Measurements from ENCODE around the gene MMP2. TPM values are rescaled to one million over a fixed set of nuclear protein-coding genes. Genes with fewer than 3 reads are reported as not detected.

Gene MMP2
- total RNA-seq, 6 experiments from 2014 or later: 4.8 to 13.2 (median 6.7) TPM

DNA sequence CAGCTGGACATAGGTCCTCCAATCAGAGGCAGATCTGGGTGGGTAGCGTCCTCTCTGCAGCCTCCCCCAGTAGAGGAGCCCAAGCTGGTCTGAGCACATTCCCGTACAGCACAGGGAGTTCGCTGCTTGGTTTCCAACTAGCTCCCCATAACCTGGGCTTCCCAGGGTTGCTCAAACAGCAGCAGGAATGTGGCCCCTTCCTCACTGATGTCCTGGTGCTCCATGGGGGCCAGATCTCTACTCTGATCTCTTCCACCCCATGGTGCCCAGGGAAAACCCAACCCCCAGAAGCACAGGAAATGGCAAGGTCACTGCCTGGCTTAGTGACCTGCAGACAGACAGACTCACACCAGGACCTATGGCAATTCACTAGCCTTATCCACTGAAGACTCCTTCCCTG lies 11.1 kb upstream of the MMP2 start:
- WGBS (ENCODE audit: insufficient coverage, low coverage, low lambda C conversion rate, missing lambda C conversion rate): no CpG with 5 or more reads among the region's 3 CpGs
- Histone ChIP-seq H3K27ac (no peak overlapping the region), H3K4me1 (no peaks in the 10 kb centered on the region), H3K4me3 (no peak overlapping the region), H3K27me3 (no peaks in the 10 kb centered on the region), H3K36me3 (no peaks in the 10 kb centered on the region), H3K9me3 (no peaks in the 10 kb centered on the region)
- intact Hi-C loops (cut with DNase I): loop anchor here (5.0 to 10.0 kb wide), 3 partner anchors 74 to 377 kb away; no protein-coding TSS in a partner anchor
- TF ChIP-seq POLR2A (IDR thresholded peaks at IDR 0.05): no peak
- TF ChIP-seq, protein P1, sequence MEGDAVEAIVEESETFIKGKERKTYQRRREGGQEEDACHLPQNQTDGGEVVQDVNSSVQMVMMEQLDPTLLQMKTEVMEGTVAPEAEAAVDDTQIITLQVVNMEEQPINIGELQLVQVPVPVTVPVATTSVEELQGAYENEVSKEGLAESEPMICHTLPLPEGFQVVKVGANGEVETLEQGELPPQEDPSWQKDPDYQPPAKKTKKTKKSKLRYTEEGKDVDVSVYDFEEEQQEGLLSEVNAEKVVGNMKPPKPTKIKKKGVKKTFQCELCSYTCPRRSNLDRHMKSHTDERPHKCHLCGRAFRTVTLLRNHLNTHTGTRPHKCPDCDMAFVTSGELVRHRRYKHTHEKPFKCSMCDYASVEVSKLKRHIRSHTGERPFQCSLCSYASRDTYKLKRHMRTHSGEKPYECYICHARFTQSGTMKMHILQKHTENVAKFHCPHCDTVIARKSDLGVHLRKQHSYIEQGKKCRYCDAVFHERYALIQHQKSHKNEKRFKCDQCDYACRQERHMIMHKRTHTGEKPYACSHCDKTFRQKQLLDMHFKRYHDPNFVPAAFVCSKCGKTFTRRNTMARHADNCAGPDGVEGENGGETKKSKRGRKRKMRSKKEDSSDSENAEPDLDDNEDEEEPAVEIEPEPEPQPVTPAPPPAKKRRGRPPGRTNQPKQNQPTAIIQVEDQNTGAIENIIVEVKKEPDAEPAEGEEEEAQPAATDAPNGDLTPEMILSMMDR (IDR thresholded peaks at IDR 0.05): no peak
- DNase-seq: no peak
- no peak for ATAC-seq

DNA sequence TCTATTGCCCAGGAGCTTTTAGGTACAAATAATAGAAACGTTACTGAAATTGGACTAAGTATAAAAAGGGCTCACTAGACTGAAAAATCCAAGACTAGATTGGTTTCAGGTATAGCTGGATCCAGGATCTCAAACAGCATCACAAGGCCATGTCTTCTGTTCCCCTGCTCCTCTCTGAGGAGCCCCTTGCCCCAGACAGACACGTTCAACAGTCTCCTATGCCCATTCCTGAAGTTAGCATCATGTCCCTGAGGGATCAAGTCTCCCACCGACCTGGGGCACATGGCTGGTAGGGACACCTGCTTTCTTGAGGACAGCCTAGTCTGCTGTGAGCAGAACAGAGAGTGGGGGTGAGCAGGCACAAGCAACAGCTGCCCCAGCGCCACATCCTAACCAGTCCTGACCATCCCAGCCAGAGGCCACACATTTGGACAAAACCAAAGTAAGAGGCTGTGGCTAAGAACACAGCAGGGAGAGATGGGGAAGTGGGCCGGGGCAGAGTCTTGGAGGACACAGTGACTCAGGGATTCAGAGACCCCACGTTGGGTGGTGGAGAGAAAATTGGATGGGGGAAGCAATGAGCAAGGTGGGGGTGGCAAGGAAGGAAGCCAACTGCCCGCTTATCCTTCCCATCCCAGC lies 10.5 kb upstream of the MMP2 start:
- intact Hi-C loops (cut with DNase I): loop anchor here (5.0 to 10.0 kb wide), 3 partner anchors 74 to 376 kb away; no protein-coding TSS in a partner anchor
- Histone ChIP-seq H3K27me3 (no peaks in the 10 kb centered on the region), H3K36me3 (no peaks in the 10 kb centered on the region), H3K27ac (no peak overlapping the region), H3K4me3 (no peak overlapping the region), H3K4me1 (no peaks in the 10 kb centered on the region), H3K9me3 (no peaks in the 10 kb centered on the region)
- no peak for ATAC-seq
- TF ChIP-seq, protein P1 (IDR thresholded peaks at IDR 0.05): no peak
- TF ChIP-seq POLR2A (IDR thresholded peaks at IDR 0.05): no peak
- WGBS (ENCODE audit: insufficient coverage, low coverage, low lambda C conversion rate, missing lambda C conversion rate): 43% methylated on average over 4 of the region's 7 CpGs
- no peak for DNase-seq

DNA sequence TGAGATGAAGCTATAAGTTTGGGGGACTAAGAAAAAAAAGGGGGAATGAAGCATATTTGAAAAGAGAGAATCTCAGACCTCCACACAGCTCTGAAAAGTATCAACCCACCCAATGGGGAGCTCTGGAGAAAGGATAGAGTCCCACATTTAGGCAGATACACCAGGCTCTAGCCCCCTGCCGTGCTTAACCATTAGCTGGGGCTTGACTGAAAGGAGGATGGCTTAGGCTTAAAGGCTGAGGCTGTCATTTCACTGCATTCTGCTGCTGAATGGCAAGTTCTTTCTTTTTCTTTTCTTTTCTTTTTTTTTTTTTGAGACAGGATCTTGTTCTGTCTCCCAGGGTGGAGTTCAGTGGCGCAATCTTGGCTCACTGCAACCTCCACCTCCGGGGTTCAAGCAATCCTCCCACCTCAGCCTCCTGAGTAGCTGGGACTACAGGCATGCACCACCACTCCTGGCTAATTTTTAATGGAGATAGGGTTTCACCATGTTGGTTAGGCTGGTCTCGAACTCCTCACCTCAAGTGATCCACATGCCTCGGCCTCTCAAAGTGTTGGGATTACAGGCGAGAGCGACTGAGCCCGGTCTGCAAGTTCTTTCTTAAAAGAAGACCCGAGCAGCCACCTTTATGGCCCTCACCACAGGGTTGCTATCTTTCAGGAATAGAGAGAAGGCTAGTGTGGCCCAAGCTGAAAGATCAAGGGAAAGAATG lies 9.0 kb upstream of the MMP2 start:
- DNase-seq (no peak), ATAC-seq (no peak)
- no peaks in the 10 kb centered on the region for H3K36me3 ChIP-seq
- H3K27ac ChIP-seq: no peak overlapping the region
- intact Hi-C loops (cut with DNase I): loop anchor here (5.0 to 10.0 kb wide), 3 partner anchors 72 to 375 kb away; no protein-coding TSS in a partner anchor
- no peak for TF ChIP-seq POLR2A (IDR thresholded peaks at IDR 0.05)
- TF ChIP-seq, protein P1 (IDR thresholded peaks at IDR 0.05): no peak
- WGBS (ENCODE audit: insufficient coverage, low coverage, low lambda C conversion rate, missing lambda C conversion rate): 72% methylated on average over 9 of the region's 9 CpGs
- H3K4me3 ChIP-seq: no peak overlapping the region
- no peaks in the 10 kb centered on the region for H3K4me1 ChIP-seq
- no peaks in the 10 kb centered on the region for H3K9me3 ChIP-seq
- no peaks in the 10 kb centered on the region for H3K27me3 ChIP-seq

DNA sequence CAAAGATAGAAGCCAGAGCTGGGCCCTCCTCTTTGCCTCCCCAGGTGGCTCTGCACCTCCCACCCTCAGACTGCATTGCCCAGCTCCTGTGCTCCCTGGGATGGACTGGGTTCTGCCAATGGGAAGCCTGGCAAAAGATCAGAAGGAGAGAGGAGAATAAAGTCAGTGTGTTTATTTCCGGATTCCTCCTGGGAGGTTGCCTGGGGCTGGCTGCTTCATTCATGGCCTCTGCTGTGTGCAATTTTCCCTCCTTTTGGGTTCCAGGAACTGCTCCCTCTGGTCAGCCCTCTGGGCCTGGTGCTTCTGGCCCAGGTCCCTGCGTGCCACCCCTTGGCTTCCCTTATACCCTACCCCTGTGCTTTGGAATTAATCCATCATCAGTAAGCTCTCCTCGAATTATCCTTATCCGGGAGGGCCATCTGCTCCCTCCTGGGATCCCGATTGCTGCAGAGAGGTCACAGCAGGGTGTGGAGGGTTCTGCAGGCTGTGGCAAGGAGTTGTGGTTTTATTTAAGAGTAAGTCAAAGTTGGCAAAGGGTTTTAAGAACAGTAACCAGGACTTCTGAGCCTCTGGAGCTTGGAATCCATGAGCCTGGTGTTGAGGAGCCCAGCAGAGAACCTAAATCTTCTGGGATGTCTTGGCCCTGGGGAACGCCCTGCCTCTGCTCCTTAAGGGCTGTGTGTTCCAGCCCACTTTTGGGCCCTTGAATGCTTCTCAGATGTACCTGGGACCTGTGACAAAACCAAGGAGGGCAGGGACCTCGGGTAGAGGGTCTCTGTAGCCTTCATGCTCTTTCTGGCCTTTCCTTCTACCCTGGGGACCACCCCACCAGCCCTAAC lies 8.2 kb upstream of the MMP2 start:
- TF ChIP-seq POLR2A (IDR thresholded peaks at IDR 0.05): no peak
- TF ChIP-seq, protein P1 (IDR thresholded peaks at IDR 0.05): no peak
- intact Hi-C loops (cut with DNase I): no loop called here
- ATAC-seq (no peak), DNase-seq (no peak)
- Histone ChIP-seq H3K27me3 (no peaks in the 10 kb centered on the region), H3K4me1 (no peaks in the 10 kb centered on the region), H3K9me3 (no peaks in the 10 kb centered on the region), H3K4me3 (no peak overlapping the region), H3K36me3 (no peaks in the 10 kb centered on the region), H3K27ac (no peak overlapping the region)
- WGBS (ENCODE audit: insufficient coverage, low coverage, low lambda C conversion rate, missing lambda C conversion rate): 58% methylated on average over 2 of the region's 7 CpGs

All from right lobe of liver (tissue), 6 donors.